Cardiac fibroblast (primary cell): ENCODE measurements around the gene MTX1.

Experiments used
- DNase-seq, 2 donors: peaks; one replicate each; pipeline versions ENCODE4 v3.0.0 to v3.0.0-alpha.2; 2010; ENCODE audit warnings: low read depth in 2 of 2
- H3K4me3 ChIP-seq, 2 donors: replicated peaks in 1 of 2; 1 replicate in 1 of 2; 2 replicates in 1 of 2; pipeline ENCODE4 v1.5.1; 2011; ENCODE audit warnings: low read depth in 2 of 2, low read length in 2 of 2, mild to moderate bottlenecking in 2 of 2, moderate library complexity in 1 of 2
- CTCF ChIP-seq: IDR thresholded peaks from one replicate; pipeline ENCODE4 v1.5.1; 2011; ENCODE audit warnings: low read depth, mild to moderate bottlenecking, low read length, inconsistent platforms

Gene MTX1

DNA sequence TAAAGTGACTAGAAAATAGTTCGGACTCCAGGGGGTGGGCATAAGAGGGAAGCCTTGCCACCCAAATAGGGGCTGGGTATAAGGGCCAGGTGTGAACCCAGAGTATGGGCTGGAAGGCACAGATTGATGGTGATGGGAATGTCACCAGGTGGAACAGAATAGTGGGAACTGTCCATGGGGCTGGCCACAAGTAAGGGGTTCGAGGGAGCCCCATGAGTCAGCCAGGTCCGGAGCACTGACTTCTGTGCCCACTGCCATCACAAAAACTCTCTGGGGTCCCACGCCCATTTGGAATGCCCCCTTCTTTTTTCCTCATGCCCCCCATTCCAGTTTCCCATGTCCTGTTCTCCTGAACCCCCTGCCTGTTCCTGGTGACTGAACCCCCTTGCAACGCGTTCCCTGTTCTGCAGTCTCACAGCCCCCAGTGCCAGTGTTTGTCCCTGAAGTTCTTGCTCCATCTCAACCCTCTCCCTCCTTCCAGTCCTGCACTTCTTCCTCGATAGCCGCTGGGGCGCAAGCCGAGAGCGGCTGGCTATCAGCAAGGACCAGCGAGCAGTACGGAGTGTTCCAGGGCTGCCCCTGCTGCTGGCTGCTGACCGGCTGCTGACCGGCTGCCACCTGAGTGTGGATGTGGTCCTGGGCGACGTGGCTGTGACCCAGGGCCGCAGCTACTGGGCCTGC lies 27.0 kb upstream of the MTX1 start:
- H3K4me3 ChIP-seq: no peak overlapping the region
- TF ChIP-seq CTCF: no peak

GRCh38 chr1:155182052-155182550 lies 26.4 kb upstream of the MTX1 start:
- H3K4me3 ChIP-seq: no peak overlapping the region
- no peak for DNase-seq
- TF ChIP-seq CTCF: no peak

More for the DNA sequence above, 27.0 kb upstream of the MTX1 start:
- no peak for DNase-seq

- no peak for DNase-seq
- H3K4me3 ChIP-seq: no peak overlapping the region
- no peak for TF ChIP-seq CTCF
Observed at GRCh38 chr1:155183775-155184221, 24.7 kb upstream of the MTX1 start.

DNA sequence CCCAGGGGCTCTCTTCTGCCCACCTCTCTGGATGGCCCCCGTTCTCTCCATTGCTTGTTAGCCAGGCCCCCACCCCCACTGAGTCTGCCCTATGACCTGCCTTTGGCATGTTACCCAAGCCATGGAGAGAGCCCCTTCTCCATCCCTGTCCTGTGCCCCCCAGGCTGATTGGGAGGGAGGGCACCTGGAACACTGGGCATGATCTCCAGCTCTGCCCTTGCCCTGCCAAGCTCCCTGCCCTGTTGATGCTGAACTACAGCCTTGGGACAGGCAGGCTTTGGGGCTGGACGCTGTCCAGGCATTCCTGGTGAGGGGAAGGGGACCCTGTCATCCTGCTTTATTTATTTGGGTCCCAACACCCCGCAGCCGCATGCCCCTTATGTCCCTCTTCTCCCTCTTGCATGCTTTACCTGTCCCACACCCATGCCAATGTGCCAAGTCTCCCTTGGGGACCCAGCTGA lies 24.1 kb upstream of the MTX1 start:
- TF ChIP-seq CTCF: no peak
- H3K4me3 ChIP-seq: no peak overlapping the region
- no peak for DNase-seq

DNA sequence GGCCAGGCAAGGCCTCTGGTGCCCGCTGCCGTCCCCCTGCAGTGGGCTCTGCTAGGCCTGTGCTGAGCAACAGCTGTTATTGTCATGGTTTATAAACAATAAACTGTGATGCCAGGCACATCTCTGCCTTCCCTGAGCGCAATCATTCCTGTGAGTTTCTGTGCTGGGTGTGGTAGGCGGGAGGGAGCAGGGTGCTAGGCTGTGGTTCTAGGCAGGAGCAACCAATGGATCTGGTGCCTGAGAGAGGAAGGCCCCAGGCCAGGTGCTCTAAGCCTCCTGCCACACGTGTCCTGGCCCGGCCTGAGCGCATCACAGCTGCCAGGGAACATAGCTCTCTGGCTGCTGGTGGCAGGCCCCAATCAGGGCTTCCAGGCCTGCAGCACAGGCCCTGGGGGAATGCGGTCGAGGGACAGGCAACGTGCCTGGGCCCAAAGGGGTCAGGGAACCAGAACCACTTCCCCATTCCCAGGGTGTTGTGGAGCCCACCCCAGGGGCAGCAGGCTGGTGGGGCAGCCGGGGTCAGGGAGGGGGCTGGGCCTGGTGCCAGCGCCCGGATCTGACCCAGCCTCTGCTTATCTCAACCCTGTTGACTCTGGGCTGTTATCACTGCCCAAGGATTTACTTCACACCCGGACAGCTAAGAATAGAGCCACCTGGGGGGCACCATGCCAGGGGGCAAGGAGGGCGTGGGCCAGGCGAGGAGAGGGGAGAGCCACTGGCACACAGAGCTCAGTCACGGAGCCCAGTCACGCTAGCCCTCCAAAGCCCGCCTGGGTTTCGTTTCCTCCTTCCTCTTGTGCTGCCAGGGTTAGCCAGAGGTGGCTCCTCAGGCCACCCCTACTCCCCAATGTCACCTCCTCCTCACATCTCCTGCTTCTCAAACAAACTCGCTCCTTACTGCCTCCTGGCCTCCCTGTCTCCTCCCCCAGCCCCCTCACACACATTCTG lies 23.4 kb upstream of the MTX1 start:
- TF ChIP-seq CTCF: no peak
- DNase-seq: no peak
- H3K4me3 ChIP-seq: no peak overlapping the region

- TF ChIP-seq CTCF: no peak
- no peak for DNase-seq
- no peak overlapping the region for H3K4me3 ChIP-seq
Observed at GRCh38 chr1:155185783-155186066, 22.8 kb upstream of the MTX1 start.
